Measurements from ENCODE around the gene LTBP2. TPM values are rescaled to one million over a fixed set of nuclear protein-coding genes. Genes with fewer than 3 reads are reported as not detected.
A peak's percentile ranks its signal among the peaks of the same experiment; 100 is the strongest.

Gene LTBP2
- total RNA-seq, 1 donor from 2014 or later = 6.6 TPM

GRCh38 chr14:74630881-74631690 is 19.0 kb upstream of the LTBP2 start:
- Histone ChIP-seq H3K36me3 (ENCODE audit: control insufficient read depth, insufficient read depth, low read length) (no peaks in the 10 kb centered on the region), H3K4me3 (ENCODE audit: low read depth, low read length) (no peak overlapping the region), H3K27me3 (ENCODE audit: control insufficient read depth, insufficient read depth, low read length) (no peaks in the 10 kb centered on the region)
- FAIRE-seq (peak; percentile 58), DNase-seq (ENCODE audit: low read depth) (no peak)
- TF ChIP-seq, protein P1, sequence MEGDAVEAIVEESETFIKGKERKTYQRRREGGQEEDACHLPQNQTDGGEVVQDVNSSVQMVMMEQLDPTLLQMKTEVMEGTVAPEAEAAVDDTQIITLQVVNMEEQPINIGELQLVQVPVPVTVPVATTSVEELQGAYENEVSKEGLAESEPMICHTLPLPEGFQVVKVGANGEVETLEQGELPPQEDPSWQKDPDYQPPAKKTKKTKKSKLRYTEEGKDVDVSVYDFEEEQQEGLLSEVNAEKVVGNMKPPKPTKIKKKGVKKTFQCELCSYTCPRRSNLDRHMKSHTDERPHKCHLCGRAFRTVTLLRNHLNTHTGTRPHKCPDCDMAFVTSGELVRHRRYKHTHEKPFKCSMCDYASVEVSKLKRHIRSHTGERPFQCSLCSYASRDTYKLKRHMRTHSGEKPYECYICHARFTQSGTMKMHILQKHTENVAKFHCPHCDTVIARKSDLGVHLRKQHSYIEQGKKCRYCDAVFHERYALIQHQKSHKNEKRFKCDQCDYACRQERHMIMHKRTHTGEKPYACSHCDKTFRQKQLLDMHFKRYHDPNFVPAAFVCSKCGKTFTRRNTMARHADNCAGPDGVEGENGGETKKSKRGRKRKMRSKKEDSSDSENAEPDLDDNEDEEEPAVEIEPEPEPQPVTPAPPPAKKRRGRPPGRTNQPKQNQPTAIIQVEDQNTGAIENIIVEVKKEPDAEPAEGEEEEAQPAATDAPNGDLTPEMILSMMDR (IDR thresholded peaks at IDR 0.05; ENCODE audit: insufficient read depth, low read length, severe bottlenecking) = no peak

DNA sequence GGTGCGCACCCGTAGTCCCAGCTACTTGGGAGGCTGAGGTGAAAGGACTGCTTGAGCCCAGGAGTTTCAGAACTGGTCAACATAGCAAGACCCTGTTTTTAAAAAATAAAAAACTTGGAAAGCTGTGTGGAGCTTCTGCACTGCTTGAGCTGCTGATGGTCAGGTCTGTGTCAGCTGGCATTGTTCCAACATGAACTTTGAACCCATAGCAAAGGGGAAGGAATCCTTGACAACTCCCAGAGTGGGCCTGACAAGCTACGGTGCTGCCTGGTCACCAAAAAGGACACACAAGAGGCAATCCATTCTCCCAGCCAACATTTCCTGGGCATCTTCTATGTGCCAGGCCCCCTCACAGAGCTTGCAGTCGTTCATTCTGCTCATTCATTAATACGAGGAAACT is 16.4 kb upstream of the LTBP2 start:
- FAIRE-seq (peak; percentile 13), DNase-seq (ENCODE audit: low read depth) (no peak)
- H3K4me3 ChIP-seq (ENCODE audit: low read depth, low read length) = no peak overlapping the region
- TF ChIP-seq, protein P1 (IDR thresholded peaks at IDR 0.05; ENCODE audit: insufficient read depth, low read length, severe bottlenecking) = no peak
- H3K36me3 ChIP-seq (ENCODE audit: control insufficient read depth, insufficient read depth, low read length) = no peaks in the 10 kb centered on the region
- H3K27me3 ChIP-seq (ENCODE audit: control insufficient read depth, insufficient read depth, low read length) = no peaks in the 10 kb centered on the region

DNA sequence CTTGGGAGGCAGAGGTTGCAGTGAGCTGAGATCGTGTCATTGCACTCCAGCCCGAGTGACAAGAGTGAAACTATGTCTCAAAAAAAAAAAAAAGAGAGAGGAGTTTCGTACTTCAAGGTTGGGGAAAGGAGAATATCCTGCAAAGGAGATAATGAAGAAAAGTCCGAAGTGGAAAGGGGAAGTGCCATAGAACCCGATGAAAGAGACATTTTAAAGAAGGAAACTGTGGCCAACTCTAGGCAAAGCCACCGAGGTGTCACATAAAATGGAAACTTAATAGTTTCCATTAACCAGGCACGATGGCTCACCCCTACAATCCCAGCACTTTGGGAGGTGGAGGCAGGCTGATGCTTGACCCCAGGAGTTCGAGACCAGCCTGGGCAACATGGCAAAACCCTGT is 15.0 kb upstream of the LTBP2 start:
- FAIRE-seq = no peak
- Histone ChIP-seq H3K27me3 (ENCODE audit: control insufficient read depth, insufficient read depth, low read length) (no peaks in the 10 kb centered on the region), H3K4me3 (ENCODE audit: low read depth, low read length) (no peak overlapping the region), H3K36me3 (ENCODE audit: control insufficient read depth, insufficient read depth, low read length) (no peaks in the 10 kb centered on the region)
- TF ChIP-seq, protein P1 (IDR thresholded peaks at IDR 0.05; ENCODE audit: insufficient read depth, low read length, severe bottlenecking) = no peak
- DNase-seq (ENCODE audit: low read depth) = no peak

- no peak for FAIRE-seq
- Histone ChIP-seq H3K27me3 (ENCODE audit: control insufficient read depth, insufficient read depth, low read length) (no peaks in the 10 kb centered on the region), H3K36me3 (ENCODE audit: control insufficient read depth, insufficient read depth, low read length) (no peaks in the 10 kb centered on the region), H3K4me3 (ENCODE audit: low read depth, low read length) (no peak overlapping the region)
- DNase-seq (ENCODE audit: low read depth) = no peak
- TF ChIP-seq, protein P1 (IDR thresholded peaks at IDR 0.05; ENCODE audit: insufficient read depth, low read length, severe bottlenecking) = no peak
Observed at GRCh38 chr14:74622257-74622656, 10.2 kb upstream of the LTBP2 start.

DNA sequence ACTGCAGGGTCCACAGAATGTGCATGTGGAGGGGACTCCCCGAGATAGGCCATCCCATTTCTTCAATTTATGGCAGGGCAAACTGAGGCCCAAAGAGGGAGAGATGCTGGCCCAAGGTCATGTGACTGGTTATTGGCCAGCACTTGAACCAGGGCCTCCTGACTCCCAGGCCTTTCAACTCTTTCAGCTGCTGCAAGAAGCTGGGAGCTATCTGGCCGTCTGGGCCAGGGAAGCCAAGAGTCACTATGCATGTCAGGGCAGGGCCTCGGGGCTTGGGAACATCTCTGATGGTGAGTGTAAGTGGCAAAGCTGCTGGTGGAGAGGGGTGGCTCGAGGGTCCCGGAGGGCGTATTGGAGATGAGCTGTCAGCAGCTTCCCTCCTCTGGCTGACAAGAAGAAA is 9.5 kb upstream of the LTBP2 start:
- H3K27me3 ChIP-seq (ENCODE audit: control insufficient read depth, insufficient read depth, low read length) = no peaks in the 10 kb centered on the region
- DNase-seq (ENCODE audit: low read depth) = no peak
- H3K36me3 ChIP-seq (ENCODE audit: control insufficient read depth, insufficient read depth, low read length) = no peaks in the 10 kb centered on the region
- FAIRE-seq = no peak
- TF ChIP-seq, protein P1 (IDR thresholded peaks at IDR 0.05; ENCODE audit: insufficient read depth, low read length, severe bottlenecking) = no peak
- no peak overlapping the region for H3K4me3 ChIP-seq (ENCODE audit: low read depth, low read length)

- TF ChIP-seq, protein P1 (IDR thresholded peaks at IDR 0.05; ENCODE audit: insufficient read depth, low read length, severe bottlenecking) = no peak
- no peak for FAIRE-seq
Observed at GRCh38 chr14:74620923-74621322, 8.9 kb upstream of the LTBP2 start.

More at GRCh38 chr14:74620923-74621322, 8.9 kb upstream of the LTBP2 start:
- DNase-seq (ENCODE audit: low read depth) = no peak
- no peaks in the 10 kb centered on the region for H3K27me3 ChIP-seq (ENCODE audit: control insufficient read depth, insufficient read depth, low read length)
- H3K36me3 ChIP-seq (ENCODE audit: control insufficient read depth, insufficient read depth, low read length) = no peaks in the 10 kb centered on the region
- H3K4me3 ChIP-seq (ENCODE audit: low read depth, low read length) = no peak overlapping the region

Data from bronchial epithelial cell (primary cell).